ENCODE results near the gene CABP2.

The CABP2 gene

DNA sequence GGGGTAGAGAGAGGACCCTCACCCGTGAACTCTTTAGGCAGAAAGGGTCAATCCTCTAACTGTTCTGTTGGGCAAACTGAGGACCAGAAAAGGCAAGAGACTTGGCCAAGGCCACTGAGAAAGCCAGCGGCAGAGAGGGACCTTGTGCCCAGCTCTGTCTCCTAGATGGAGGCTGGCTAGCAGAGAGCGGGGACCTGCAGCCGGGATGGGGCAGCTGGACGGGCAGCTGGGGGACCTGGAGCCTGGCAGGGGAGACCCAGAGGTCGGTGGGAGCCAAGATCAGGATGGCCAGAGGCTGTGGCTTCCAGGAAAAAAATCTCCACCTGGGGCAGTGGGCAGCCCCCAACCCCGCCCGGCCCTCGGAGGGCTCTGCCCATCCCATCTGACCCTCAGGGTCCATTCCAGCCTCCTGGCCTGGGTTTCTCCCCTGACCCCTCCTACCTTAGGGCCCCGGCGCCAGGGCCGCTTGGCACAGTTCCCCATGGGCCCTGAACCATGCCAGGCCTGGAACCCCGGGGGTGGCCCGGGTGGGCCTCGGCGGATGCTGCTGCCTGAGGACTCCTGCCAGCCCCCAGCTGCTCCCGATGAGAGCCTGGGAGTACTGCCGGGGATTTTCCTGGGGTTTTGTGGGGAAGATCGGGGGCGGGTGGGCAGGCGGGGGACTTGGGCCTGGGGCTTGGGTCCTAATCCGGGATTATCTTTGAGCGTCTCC lies at the start of gene CABP2:
CABP2 (minus strand) TSS at position 603 of the 712 bp plus-strand sequence; CDS start at position 483, 120 bp downstream.
- TF ChIP-seq, protein P1, sequence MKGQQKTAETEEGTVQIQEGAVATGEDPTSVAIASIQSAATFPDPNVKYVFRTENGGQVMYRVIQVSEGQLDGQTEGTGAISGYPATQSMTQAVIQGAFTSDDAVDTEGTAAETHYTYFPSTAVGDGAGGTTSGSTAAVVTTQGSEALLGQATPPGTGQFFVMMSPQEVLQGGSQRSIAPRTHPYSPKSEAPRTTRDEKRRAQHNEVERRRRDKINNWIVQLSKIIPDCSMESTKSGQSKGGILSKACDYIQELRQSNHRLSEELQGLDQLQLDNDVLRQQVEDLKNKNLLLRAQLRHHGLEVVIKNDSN (IDR thresholded peaks at IDR 0.05): no peak
- TF ChIP-seq FOXM1 (IDR thresholded peaks at IDR 0.05; ENCODE audit: borderline replicate concordance, low read depth) (no peak), YY1 (IDR thresholded peaks at IDR 0.05; ENCODE audit: low read depth) (no peak), EGR1 (IDR thresholded peaks at IDR 0.05) (no peak), NFIC (IDR thresholded peaks at IDR 0.05) (no peak), EP300 (IDR thresholded peaks at IDR 0.05; ENCODE audit: borderline replicate concordance) (no peak)

DNA sequence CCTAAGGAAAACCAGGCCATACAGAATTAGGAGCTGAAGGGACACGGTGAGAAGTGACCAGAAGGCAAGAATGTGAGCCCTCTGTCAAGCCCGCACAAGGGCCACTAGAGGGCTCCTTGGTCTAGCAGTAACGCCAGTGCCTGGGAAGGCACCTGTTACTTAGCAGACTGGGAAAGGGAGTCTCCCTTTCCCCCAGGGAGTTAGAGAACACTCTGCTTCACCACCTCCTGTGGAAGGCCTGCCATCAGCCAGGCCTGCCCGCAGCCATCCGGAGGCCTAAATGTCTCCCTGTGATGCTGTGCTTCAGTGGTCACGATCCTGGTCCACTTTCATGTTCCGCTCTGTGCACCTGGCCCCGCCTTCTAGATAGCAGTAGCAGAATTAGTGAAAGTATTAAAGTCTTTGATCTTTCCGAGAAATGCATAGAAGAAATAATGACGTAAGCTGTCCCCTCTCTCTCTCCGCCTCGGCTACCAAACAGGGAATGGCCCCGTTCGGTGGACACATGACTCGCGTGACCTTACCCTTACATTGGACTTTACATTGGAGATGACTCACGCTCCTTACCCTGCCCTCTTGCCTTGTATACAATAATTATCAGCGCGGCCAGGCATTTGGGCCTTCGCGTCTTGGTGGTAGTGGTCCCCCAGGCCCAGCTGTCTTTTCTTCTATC lies 49.6 kb upstream of the CABP2 start:
- no peak for TF ChIP-seq CREB1 (IDR thresholded peaks at IDR 0.05; ENCODE audit: low read depth)
- TF ChIP-seq TCF12 (IDR thresholded peaks at IDR 0.05; ENCODE audit: low read depth): 0 out of 2 replicates have a peak, but pooled peaks have one; percentile 15
- TF ChIP-seq EP300 (IDR thresholded peaks at IDR 0.05; ENCODE audit: borderline replicate concordance): no peak
- peak; percentile 85 for TF ChIP-seq RAD21 (IDR thresholded peaks at IDR 0.05; ENCODE audit: low read depth)
- peak; percentile 53 for TF ChIP-seq TEAD4 (IDR thresholded peaks at IDR 0.05)

DNA sequence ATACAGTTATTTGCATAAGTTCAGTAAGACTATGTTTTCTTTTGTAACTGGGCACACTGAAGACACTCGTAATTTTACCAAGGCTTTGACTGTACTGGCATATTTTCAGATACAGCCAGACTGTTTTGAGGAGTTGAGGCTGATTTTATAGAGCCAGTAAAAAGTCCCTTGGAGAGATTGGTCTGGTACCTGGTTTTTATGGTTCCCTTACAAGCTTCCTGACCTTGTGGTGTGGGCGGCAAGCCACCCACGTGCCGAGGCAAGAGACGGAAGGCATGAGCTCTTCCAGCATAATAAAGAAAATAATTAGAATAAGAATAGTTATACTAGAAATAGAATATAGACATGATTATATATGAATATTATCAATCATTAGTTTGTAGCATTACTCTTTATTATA lies 49.1 kb upstream of the CABP2 start:
- no peak for TF ChIP-seq YY1 (IDR thresholded peaks at IDR 0.05; ENCODE audit: low read depth)

DNA sequence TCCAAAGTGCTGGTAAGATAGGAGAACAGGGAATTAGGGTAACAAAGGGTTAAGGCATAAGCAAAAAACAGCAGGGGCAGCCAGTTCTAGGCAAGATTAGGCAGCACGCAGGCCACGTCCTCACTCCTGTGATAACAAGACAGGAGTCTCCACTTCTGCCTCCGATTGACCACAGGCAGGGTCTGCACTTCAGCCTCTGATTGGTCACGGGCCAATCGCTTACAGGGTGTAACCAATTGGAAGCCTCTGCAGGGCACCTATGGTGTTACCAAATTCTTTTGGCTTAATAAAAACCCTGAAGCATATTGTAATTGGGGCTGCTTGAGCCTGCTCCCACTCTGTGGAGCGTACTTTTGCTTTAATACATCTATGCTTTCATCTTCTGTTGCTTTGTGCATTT lies 48.2 kb upstream of the CABP2 start:
- TF ChIP-seq TEAD4 (IDR thresholded peaks at IDR 0.05) (no peak), RAD21 (IDR thresholded peaks at IDR 0.05; ENCODE audit: low read depth) (no peak), CEBPB (IDR thresholded peaks at IDR 0.05) (no peak), CREB1 (IDR thresholded peaks at IDR 0.05; ENCODE audit: low read depth) (no peak)

DNA sequence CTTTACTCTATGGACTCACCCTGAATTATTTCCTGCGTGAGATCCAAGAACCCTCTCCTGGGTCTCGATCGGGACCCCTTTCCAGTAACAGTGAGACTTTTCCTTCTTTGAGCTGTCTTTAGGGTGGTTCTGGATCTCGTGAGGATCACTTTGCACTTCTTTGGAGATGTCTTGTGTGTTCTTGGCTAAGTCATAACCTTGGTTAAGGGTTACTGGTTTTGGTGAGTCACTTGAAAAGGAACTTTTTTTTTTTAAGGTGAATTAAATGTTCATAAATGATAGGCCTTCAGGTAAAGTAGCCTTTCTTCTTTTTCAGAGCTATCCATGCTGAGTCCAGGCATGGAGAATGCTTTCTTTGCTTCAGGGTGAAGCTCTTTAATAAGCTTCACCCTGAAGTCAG lies 41.0 kb upstream of the CABP2 start:
- TF ChIP-seq ZBTB7A (IDR thresholded peaks at IDR 0.05; ENCODE audit: low read depth) (no peak), YY1 (IDR thresholded peaks at IDR 0.05; ENCODE audit: low read depth) (no peak), FOXM1 (IDR thresholded peaks at IDR 0.05; ENCODE audit: borderline replicate concordance, low read depth) (no peak), EP300 (IDR thresholded peaks at IDR 0.05; ENCODE audit: borderline replicate concordance) (no peak), EGR1 (IDR thresholded peaks at IDR 0.05) (no peak), RAD21 (IDR thresholded peaks at IDR 0.05; ENCODE audit: low read depth) (no peak), TCF12 (IDR thresholded peaks at IDR 0.05; ENCODE audit: low read depth) (no peak), TAF1 (IDR thresholded peaks at IDR 0.05; ENCODE audit: low read depth) (no peak), CREB1 (IDR thresholded peaks at IDR 0.05; ENCODE audit: low read depth) (no peak), NFIC (IDR thresholded peaks at IDR 0.05) (no peak), TEAD4 (IDR thresholded peaks at IDR 0.05) (no peak), CEBPB (IDR thresholded peaks at IDR 0.05) (no peak)
- TF ChIP-seq, protein P2, sequence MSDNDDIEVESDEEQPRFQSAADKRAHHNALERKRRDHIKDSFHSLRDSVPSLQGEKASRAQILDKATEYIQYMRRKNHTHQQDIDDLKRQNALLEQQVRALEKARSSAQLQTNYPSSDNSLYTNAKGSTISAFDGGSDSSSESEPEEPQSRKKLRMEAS (IDR thresholded peaks at IDR 0.05): no peak
- TF ChIP-seq, protein P3, sequence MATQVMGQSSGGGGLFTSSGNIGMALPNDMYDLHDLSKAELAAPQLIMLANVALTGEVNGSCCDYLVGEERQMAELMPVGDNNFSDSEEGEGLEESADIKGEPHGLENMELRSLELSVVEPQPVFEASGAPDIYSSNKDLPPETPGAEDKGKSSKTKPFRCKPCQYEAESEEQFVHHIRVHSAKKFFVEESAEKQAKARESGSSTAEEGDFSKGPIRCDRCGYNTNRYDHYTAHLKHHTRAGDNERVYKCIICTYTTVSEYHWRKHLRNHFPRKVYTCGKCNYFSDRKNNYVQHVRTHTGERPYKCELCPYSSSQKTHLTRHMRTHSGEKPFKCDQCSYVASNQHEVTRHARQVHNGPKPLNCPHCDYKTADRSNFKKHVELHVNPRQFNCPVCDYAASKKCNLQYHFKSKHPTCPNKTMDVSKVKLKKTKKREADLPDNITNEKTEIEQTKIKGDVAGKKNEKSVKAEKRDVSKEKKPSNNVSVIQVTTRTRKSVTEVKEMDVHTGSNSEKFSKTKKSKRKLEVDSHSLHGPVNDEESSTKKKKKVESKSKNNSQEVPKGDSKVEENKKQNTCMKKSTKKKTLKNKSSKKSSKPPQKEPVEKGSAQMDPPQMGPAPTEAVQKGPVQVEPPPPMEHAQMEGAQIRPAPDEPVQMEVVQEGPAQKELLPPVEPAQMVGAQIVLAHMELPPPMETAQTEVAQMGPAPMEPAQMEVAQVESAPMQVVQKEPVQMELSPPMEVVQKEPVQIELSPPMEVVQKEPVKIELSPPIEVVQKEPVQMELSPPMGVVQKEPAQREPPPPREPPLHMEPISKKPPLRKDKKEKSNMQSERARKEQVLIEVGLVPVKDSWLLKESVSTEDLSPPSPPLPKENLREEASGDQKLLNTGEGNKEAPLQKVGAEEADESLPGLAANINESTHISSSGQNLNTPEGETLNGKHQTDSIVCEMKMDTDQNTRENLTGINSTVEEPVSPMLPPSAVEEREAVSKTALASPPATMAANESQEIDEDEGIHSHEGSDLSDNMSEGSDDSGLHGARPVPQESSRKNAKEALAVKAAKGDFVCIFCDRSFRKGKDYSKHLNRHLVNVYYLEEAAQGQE (IDR thresholded peaks at IDR 0.05; ENCODE audit: low read depth): no peak
- TF ChIP-seq, protein P1 (IDR thresholded peaks at IDR 0.05): no peak

DNA sequence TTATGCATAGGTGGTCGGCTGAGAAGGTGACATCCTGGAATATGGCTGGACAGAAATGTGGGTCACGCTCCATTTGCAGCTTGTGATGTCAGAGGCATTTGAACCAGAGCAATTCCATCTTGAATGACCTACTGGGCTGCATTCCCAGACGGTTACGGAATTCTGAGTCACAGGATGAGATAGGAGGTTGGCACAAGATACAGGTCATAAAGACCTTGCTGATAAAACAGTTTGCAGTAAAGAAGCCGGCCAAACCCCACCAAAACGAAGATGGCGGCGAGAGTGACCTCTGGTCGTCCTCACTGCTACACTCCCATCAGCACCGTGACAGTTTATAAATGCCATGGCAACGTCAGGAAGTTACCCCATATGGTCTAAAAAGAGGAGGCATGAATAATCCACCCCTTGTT lies 40.5 kb upstream of the CABP2 start:
- TF ChIP-seq TEAD4 (IDR thresholded peaks at IDR 0.05) (peak; percentile 88), TCF12 (IDR thresholded peaks at IDR 0.05; ENCODE audit: low read depth) (peak; percentile 76), YY1 (IDR thresholded peaks at IDR 0.05; ENCODE audit: low read depth) (peak; percentile 65), EP300 (IDR thresholded peaks at IDR 0.05; ENCODE audit: borderline replicate concordance) (peak; percentile 80; the same call in 1 of the 2 replicates), FOXM1 (IDR thresholded peaks at IDR 0.05; ENCODE audit: borderline replicate concordance, low read depth) (peak; percentile 30; the same call in 1 of the 2 replicates)

DNA sequence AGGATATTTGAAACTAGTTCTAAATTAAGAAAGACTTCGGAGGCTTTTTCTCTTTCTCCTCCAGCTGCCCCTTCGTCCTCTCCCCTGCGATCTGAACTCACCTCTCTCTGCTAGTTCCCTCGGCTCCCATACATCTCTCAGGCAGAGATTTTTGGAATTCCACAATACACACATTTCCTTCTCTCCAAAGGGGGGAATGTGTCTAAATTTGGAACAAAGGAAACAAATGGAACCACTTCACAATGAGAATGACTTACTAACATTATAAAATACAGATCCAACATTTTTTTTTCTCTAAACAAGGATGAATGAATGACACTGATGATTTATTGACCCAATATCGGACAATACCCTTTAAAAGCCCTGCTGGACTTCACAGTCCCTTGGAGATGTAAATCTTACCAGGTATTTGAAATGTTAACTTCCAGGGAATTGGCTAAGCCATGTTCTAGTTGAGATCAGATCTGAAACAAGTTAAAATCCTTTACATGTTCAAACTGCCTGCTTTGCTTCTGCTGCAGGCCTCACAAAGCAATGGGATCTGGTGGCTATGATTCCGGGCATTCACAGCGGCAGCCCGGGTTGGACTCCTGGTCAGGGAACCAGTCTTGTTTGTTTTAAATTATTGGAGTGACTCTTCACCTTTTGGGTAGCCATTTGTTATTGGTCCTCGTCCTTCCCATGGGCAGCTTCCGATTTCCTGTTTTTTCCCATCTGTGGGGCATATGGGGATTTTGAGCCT lies 39.9 kb upstream of the CABP2 start:
- TF ChIP-seq RAD21 (IDR thresholded peaks at IDR 0.05; ENCODE audit: low read depth) (no peak), TEAD4 (IDR thresholded peaks at IDR 0.05) (peak; percentile 61), YY1 (IDR thresholded peaks at IDR 0.05; ENCODE audit: low read depth) (no peak), EGR1 (IDR thresholded peaks at IDR 0.05) (no peak), CREB1 (IDR thresholded peaks at IDR 0.05; ENCODE audit: low read depth) (no peak)
- TF ChIP-seq, protein P3 (IDR thresholded peaks at IDR 0.05; ENCODE audit: low read depth): no peak
